ENCODE data around the gene TBX10. TPM values are rescaled to one million over a fixed set of nuclear protein-coding genes. Genes with fewer than 3 reads are reported as not detected.

Gene TBX10
- total and polyA plus RNA-seq, 4 donors, result 0.12 to 0.43 TPM; not detected in 2

GRCh38 chr11:67648140-67648795, 8.7 kb upstream of the TBX10 start (continued):
- TF ChIP-seq ZBTB33 (IDR thresholded peaks at IDR 0.05) (no peak), FOXA1 (IDR thresholded peaks at IDR 0.05) (no peak)

GRCh38 chr11:67647471-67647870, 7.9 kb upstream of the TBX10 start:
- no peaks in the 10 kb centered on the region for H3K27me3 ChIP-seq (ENCODE audit: control insufficient read depth in 4 of 4, insufficient read depth in 4 of 4, low read length in 3 of 4)
- no peaks in the 10 kb centered on the region for H3K9me3 ChIP-seq (ENCODE audit: control insufficient read depth in 4 of 4, low read length in 3 of 4)
- 87% methylated on average over 15 of the region's 15 CpGs for WGBS
- H3K4me3 ChIP-seq (ENCODE audit: low read depth in 1 of 3, low read length in 3 of 3), result no peak overlapping the region
- TF ChIP-seq TAF1 (conservative IDR thresholded peaks at IDR 0.05) (no peak), FOXA2 (IDR thresholded peaks at IDR 0.05) (no peak), YY1 (IDR thresholded peaks at IDR 0.05) (no peak), NR2F2 (IDR thresholded peaks at IDR 0.05) (no peak), RAD21 (IDR thresholded peaks at IDR 0.05) (no peak), FOXA1 (IDR thresholded peaks at IDR 0.05) (no peak), CTCF (IDR thresholded peaks at IDR 0.05; ENCODE audit: low read depth, low read length, missing input control) (no peak), ZBTB33 (IDR thresholded peaks at IDR 0.05) (no peak), HNF4A (conservative IDR thresholded peaks at IDR 0.05) (no peak), JUND (IDR thresholded peaks at IDR 0.05) (no peak), HNF4G (IDR thresholded peaks at IDR 0.05) (no peak)
- H3K9ac ChIP-seq (ENCODE audit: low read depth in 1 of 2, low read length in 2 of 2), result no peak overlapping the region
- peaks cover 2 to 20% (median 11%) of the 10 kb centered on the region in 4 donors for H3K4me1 ChIP-seq (ENCODE audit: control insufficient read depth in 4 of 4, insufficient read depth in 4 of 4, low read length in 3 of 4)
- no peak for DNase-seq (ENCODE audit: low spot score)
- H3K36me3 ChIP-seq (ENCODE audit: control insufficient read depth in 4 of 4, insufficient read depth in 3 of 4, low read depth in 1 of 4, low read length in 3 of 4), result peaks cover 0 to 5% (median 0%) of the 10 kb centered on the region in 4 donors
- H3K27ac ChIP-seq (ENCODE audit: low read depth in 1 of 2, low read length in 2 of 2), result no peak overlapping the region

GRCh38 chr11:67646535-67647336, 7.2 kb upstream of the TBX10 start:
- H3K4me3 ChIP-seq (ENCODE audit: low read depth in 1 of 3, low read length in 3 of 3), result no peak overlapping the region
- DNase-seq (ENCODE audit: low spot score), result no peak
- TF ChIP-seq FOXA1 (IDR thresholded peaks at IDR 0.05) (no peak), REST (IDR thresholded peaks at IDR 0.05) (no peak), SP1 (IDR thresholded peaks at IDR 0.05) (no peak), RXRA (IDR thresholded peaks at IDR 0.05) (no peak), JUND (IDR thresholded peaks at IDR 0.05) (no peak)
- TF ChIP-seq, protein P1, sequence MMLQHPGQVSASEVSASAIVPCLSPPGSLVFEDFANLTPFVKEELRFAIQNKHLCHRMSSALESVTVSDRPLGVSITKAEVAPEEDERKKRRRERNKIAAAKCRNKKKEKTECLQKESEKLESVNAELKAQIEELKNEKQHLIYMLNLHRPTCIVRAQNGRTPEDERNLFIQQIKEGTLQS (IDR thresholded peaks at IDR 0.05), result no peak
- TF ChIP-seq, protein P2, sequence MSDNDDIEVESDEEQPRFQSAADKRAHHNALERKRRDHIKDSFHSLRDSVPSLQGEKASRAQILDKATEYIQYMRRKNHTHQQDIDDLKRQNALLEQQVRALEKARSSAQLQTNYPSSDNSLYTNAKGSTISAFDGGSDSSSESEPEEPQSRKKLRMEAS (IDR thresholded peaks at IDR 0.05), result no peak
- 77% methylated on average over 24 of the region's 24 CpGs for WGBS
- no peaks in the 10 kb centered on the region for H3K9me3 ChIP-seq (ENCODE audit: control insufficient read depth in 4 of 4, low read length in 3 of 4)
- H3K4me1 ChIP-seq (ENCODE audit: control insufficient read depth in 4 of 4, insufficient read depth in 4 of 4, low read length in 3 of 4), result peaks cover 2 to 20% (median 11%) of the 10 kb centered on the region in 4 donors
- no peak overlapping the region for H3K9ac ChIP-seq (ENCODE audit: low read depth in 1 of 2, low read length in 2 of 2)
- no peaks in the 10 kb centered on the region for H3K27me3 ChIP-seq (ENCODE audit: control insufficient read depth in 4 of 4, insufficient read depth in 4 of 4, low read length in 3 of 4)
- no peak overlapping the region for H3K27ac ChIP-seq (ENCODE audit: low read depth in 1 of 2, low read length in 2 of 2)
- peaks cover 0 to 6% (median 0%) of the 10 kb centered on the region in 4 donors for H3K36me3 ChIP-seq (ENCODE audit: control insufficient read depth in 4 of 4, insufficient read depth in 3 of 4, low read depth in 1 of 4, low read length in 3 of 4)
